ENCODE data around the gene CLASP1.

DNA sequence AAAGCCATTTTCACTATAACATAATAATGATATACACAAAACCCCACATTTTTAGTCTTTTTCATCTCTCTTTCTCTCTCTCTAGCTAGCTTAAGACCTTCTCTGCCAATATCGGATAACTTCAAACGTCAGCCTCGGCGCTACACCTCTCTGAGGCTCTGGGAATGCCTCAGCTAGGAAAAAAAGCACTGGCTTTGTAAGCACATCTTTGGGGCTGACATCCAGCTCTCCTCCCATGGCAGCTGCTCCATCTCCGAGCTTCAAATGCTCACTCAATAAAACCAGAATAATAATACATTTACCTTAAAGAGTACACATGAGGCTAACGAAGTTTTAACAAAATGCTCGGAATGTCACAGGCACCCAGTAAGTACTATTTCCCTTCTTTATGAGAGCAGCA, 107.8 kb downstream of the CLASP1 start:
- no peak for TF ChIP-seq TAF1 (IDR thresholded peaks at IDR 0.05; ENCODE audit: low read depth, low read length)
- no peak for TF ChIP-seq POLR2A (IDR thresholded peaks at IDR 0.05; ENCODE audit: low read depth, low read length)
- TF ChIP-seq POLR2AphosphoS5 (IDR thresholded peaks at IDR 0.05; ENCODE audit: low read depth, low read length): no peak
- no peak for TF ChIP-seq SPI1 (IDR thresholded peaks at IDR 0.05; ENCODE audit: low read depth, low read length)
- no peak for TF ChIP-seq POU2F2 (IDR thresholded peaks at IDR 0.05; ENCODE audit: low read depth, low read length)
- TF ChIP-seq PAX5 (IDR thresholded peaks at IDR 0.05; ENCODE audit: insufficient read depth, low read length, severe bottlenecking): no peak

Measured in GM12891 (cell line).